WTC11 (cell line): ENCODE results near the gene RNF151.
A peak's percentile ranks its signal among the peaks of the same experiment; 100 is the strongest.

Source experiments
- E2F1 ChIP-seq: sonication (generic); formaldehyde crosslinking; IDR thresholded peaks from 2 replicates; pipeline ENCODE4 v1.8.0; 2022; ENCODE audit warnings: mild to moderate bottlenecking, missing genetic modification reagents
- GABPB1 ChIP-seq: sonication (generic); formaldehyde crosslinking; IDR thresholded peaks from 2 replicates; pipeline ENCODE4 v1.8.1; 2023; ENCODE audit warnings: mild to moderate bottlenecking, missing genetic modification reagents
- MAX ChIP-seq: sonication (generic); formaldehyde crosslinking; IDR thresholded peaks from 2 replicates; pipeline ENCODE4 v1.8.0; 2022; ENCODE audit warnings: mild to moderate bottlenecking, missing genetic modification reagents
- NFE2L1 ChIP-seq: sonication (generic); formaldehyde crosslinking; IDR thresholded peaks from 2 replicates; pipeline ENCODE4 v1.8.1; 2023; ENCODE audit warnings: missing genetic modification reagents
- SP1 ChIP-seq: sonication (generic); formaldehyde crosslinking; conservative IDR thresholded peaks from 2 replicates; pipeline ENCODE4 v1.8.1; 2022; ENCODE audit warnings: missing genetic modification reagents
- TCF7 ChIP-seq: sonication (generic); formaldehyde crosslinking; IDR thresholded peaks from 2 replicates; pipeline ENCODE4 v1.8.0; 2022; ENCODE audit warnings: mild to moderate bottlenecking, low read depth, missing genetic modification reagents, moderate library complexity
- USF2 ChIP-seq: sonication (generic); formaldehyde crosslinking; IDR thresholded peaks from 2 replicates; pipeline ENCODE4 v1.8.1; 2023; ENCODE audit warnings: mild to moderate bottlenecking, missing genetic modification reagents, moderate library complexity
- TF ChIP-seq, protein P1 (sequence below): fragments of 200-600 bp; IDR thresholded peaks from 2 replicates; pipeline ENCODE4 v1.8.0; 2022; ENCODE audit warnings: antibody characterized with exemption
- TF ChIP-seq, protein P2 (sequence below): sonication (generic); formaldehyde crosslinking; IDR thresholded peaks from 2 replicates; pipeline ENCODE4 v1.8.1; 2023; ENCODE audit warnings: mild to moderate bottlenecking, missing genetic modification reagents
- TF ChIP-seq, protein P3 (sequence below): sonication (generic); formaldehyde crosslinking; conservative IDR thresholded peaks from 2 replicates; pipeline ENCODE4 v1.8.1; 2022; ENCODE audit warnings: mild to moderate bottlenecking, missing genetic modification reagents

- TF ChIP-seq, protein P1, sequence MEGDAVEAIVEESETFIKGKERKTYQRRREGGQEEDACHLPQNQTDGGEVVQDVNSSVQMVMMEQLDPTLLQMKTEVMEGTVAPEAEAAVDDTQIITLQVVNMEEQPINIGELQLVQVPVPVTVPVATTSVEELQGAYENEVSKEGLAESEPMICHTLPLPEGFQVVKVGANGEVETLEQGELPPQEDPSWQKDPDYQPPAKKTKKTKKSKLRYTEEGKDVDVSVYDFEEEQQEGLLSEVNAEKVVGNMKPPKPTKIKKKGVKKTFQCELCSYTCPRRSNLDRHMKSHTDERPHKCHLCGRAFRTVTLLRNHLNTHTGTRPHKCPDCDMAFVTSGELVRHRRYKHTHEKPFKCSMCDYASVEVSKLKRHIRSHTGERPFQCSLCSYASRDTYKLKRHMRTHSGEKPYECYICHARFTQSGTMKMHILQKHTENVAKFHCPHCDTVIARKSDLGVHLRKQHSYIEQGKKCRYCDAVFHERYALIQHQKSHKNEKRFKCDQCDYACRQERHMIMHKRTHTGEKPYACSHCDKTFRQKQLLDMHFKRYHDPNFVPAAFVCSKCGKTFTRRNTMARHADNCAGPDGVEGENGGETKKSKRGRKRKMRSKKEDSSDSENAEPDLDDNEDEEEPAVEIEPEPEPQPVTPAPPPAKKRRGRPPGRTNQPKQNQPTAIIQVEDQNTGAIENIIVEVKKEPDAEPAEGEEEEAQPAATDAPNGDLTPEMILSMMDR: no peak
- TF ChIP-seq GABPB1 (peak; percentile 82; the same call in 1 of the 2 replicates), NFE2L1 (CRISPR knock-in tag) (peak; percentile 34; the same call in 1 of the 2 replicates), SP1 (CRISPR knock-in tag) (peak; percentile 99), E2F1 (CRISPR knock-in tag) (no peak), USF2 (CRISPR knock-in tag) (peak; percentile 68), TCF7 (CRISPR knock-in tag) (no peak), MAX (CRISPR knock-in tag) (peak; percentile 93)
- TF ChIP-seq, protein P2, sequence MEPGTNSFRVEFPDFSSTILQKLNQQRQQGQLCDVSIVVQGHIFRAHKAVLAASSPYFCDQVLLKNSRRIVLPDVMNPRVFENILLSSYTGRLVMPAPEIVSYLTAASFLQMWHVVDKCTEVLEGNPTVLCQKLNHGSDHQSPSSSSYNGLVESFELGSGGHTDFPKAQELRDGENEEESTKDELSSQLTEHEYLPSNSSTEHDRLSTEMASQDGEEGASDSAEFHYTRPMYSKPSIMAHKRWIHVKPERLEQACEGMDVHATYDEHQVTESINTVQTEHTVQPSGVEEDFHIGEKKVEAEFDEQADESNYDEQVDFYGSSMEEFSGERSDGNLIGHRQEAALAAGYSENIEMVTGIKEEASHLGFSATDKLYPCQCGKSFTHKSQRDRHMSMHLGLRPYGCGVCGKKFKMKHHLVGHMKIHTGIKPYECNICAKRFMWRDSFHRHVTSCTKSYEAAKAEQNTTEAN (CRISPR knock-in tag): no peak
- TF ChIP-seq, protein P3, sequence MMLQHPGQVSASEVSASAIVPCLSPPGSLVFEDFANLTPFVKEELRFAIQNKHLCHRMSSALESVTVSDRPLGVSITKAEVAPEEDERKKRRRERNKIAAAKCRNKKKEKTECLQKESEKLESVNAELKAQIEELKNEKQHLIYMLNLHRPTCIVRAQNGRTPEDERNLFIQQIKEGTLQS (CRISPR knock-in tag): no peak
Measured at GRCh38 chr16:1971796-1972489, 5.3 kb downstream of the RNF151 start, which contains the start of gene TBL3.
